M059J (cell line): ENCODE results near the gene PLD2. TPM values are rescaled to one million over a fixed set of nuclear protein-coding genes. Genes with fewer than 3 reads are reported as not detected.

Experiments
- DNase-seq: peaks from one replicate; pipeline ENCODE4 v3.0.0-alpha.2; 2012; ENCODE audit warnings: low read depth
- total RNA-seq: library from RNA; depleted of rRNA; stranded (reverse); fragments of >200 nt; shearing (Covaris generic); gene quantifications from 2 replicates; pipeline ENCODE4 v1.2.3, GENCODE V29; 2014

Gene PLD2
- total RNA-seq, 1 experiment from 2014 or later, result 7.5 TPM

DNA sequence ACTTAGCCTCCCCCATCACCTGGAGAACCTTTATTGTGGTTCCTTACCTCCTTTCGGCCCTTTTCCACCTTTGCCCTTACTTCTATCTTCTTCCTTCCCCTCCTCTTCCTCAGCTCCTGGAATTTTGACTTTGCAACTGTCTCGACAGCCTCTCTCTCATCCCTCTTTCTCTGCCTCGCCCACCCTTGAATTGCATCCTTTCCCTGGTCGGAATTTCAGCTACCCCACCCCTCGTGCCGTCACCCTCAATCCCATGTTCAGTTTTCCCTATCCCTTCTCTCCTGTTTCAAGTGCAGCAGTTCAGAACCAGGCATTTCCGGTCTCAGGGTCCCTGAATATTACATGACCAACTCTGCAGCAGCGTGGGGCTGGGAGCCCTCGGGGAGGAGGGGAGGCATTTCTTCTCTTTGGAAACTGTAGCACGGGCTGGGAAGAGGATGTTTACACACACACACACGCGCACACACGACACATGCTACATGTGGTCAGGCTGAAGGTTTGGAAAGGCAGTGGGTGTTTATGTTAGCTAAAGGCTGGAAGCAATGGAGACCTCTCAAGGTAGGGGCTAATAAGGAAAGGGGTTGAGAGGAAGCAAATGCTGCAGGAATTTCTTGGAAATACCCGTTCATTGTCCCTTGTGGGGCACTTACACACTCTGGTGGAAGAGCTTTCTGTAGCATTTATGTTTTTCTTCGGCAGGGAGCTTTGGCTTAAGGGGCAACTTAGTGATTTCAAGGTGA is 27.2 kb downstream of the PLD2 start:
- DNase-seq, result peak; percentile 59

DNA sequence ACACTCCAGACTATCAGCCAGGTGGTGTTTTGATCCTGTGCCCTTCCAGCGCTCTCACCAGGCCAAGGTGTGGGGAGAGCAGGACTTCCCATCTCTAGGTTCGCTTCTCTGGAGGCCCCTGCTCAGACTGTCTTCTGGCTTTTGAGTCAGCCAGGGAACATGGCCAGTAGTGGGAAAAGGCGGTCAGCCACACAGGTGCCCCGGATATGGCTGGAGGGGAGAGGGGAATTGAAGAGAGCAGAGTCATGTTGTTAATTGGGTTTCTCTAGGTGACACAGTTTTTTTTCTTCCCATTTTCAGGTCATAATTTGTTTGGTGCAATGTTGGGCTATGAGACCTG is 27.7 kb downstream of the PLD2 start:
- no peak for DNase-seq

DNA sequence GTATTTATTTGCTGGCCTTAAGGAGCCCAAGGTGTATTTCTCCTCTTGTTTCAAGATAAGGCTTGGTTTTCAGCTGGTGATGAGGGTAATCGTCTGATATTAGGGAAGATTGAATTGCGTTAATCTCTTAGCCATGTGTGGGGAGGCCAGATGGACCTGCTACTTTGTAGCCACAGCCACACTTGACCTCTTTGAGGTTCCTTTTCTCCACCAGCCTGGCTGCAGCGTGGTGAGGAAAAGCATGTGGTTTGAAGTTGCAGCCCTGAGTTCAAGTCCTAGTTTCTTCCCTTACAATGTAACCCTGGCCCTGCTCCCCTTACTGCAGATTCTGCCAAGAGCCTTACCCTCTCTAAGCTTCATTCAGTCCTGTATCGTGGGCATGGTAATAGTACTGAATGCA is 29.3 kb downstream of the PLD2 start:
- DNase-seq, result no peak

DNA sequence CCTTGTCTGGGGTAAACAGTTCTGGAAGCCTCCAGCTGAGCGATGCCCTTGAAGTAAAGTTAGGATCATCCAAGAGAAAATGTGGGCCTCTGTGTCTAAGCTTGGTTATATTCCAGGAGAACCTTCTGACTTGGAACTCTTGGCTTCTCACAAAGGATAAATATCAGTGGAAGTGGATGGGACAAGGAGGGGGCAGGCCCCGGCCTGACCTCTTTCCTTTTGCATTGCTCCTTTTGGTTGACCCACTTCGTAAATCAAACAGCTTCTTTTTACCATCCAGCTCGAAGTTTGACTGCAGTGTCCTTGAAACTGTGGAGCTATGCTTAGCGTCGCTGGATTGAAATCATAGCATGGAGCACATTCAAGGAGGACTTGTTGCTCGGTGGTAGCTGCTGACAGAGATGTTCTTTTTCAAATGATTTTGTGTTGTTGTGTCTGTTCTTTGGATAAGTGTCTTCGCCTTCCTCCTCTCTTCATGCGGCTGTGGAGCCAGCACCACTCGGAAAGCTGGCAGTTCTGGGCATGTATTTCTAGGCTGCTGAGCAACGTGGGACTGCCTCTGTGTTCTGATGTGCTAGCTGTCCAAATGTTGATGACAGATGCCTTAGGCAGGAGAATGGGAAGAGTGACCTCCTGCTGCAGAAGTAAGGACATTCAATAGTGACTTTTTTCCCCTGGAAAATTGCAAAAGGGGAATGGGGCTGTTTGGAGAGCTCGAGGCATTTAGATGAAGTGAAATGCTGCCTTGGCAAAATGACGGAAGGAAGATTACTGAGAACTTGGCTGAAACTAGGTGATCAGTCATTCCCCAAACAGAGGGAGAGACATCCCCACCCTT is 30.7 kb downstream of the PLD2 start:
- DNase-seq, result no peak

DNA sequence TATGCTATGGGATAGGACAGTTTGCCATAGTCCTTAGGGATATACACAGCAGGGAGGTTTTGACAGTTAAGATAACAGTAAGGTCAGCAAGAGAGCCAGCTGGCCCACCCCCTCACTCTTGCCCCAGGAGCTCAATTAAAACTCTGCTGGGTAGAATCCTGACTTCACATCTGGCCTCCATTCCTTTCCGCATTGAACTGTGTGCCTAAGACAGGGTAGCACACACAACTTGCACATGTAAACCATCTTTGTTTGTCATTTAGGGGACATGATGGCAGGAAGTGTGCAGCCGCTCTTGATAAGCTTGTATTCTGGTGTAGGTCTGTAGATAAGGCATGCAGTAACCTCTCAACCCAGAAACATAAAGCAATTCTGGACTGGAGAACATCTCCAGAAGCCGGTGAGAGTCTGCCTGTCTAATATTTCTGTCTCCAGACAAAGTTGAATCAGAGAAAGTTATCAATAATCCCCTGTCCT is 31.4 kb downstream of the PLD2 start:
- DNase-seq, result no peak

DNA sequence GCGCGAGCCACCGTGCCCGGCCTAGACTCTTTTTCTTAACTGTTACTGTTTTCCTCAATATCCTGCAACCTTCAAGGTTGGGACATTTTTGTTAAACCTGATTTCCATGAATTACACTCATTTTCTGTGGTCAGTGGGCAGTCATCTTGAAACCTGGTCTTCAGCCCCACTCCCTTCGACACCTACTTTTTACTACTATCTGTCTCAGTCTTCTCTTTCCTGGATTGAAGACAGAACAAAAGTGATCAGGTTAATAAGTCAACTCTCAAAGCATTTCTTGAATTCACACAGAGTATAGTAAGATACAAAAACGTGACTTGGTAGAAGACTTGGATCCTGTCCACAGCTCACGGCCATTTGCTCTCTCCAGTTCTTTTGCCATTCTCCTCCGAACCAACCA is 32.3 kb downstream of the PLD2 start:
- DNase-seq, result no peak

DNA sequence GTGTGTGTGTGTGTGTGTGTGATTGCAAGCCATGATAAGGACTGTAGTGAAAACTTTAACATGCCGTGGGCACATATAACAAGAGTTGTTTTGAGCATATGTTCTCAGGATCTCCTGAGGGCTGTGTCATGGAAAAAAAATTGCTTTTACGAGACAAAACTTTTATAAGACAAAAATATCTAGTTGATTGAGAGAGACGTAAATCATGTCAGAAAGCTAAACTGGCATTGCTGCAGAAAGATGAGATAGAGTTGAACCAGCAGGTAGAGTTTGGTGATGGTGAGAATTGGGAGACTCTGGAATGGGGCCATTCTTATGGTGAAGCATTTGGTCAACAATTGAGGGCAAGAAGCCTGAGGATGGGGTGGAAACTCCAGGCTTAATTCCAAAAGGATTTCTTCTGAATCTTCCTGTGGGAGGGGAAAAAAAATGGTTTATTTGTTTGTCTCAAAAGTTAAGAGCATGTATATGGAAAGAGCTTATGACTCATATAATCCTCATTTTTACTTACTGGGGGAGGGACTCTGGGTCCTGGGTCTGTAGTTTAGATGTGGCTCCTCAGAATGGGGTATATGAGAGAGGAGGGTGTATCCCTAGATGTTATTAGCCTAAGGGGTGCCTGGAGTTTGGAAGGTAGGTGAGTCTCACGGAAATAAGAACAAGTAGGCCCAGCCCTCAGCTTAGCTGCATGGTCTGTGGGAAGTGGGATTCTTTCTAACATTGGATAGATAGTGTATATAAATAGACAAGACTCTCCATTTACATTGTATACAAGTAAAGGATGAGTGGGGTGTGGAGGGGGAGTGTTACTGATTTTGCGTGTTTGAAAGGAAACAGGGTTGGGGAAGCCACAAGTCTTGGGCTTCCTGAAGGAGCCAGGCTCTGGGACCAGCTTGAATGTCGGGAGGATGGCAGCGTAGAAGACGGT is 33.3 kb downstream of the PLD2 start:
- peak; percentile 36 for DNase-seq

DNA sequence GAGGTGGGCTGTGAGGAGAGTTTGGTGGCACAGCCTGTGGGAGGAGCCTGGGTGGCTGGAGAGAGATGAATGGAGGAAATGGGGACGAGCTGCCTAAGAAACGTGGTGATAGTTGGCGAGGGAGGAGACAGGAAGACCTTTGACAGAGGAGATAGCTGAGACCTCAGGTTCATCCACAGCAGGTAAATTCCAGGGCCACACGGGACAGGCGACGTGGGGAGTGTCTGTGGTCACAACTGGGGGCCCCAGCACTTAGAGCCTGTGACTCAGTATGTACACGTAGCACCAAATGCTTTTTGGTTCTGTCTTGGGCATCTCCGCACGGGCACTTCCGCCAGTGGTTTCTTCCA is 33.9 kb downstream of the PLD2 start:
- DNase-seq, result no peak

DNA sequence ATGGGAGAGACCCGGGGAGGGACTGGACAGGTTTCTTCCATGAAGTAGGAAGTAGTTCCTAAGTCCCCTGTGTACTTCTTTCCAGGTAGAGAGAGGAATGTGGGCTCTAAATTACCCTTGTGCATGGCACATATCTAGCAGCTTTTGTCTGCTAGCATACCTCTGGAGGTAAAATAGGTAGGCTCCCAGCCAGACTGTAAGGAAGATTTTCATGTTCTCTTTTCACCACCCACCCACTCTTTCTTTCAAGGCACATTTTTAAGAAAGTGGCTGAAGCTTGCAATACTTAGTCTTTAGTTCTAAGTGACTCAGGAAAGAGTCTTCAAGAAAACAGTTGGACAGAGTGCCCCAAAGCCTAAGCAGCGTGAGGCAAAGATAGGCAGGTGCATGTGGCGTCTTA is 35.4 kb downstream of the PLD2 start:
- no peak for DNase-seq

DNA sequence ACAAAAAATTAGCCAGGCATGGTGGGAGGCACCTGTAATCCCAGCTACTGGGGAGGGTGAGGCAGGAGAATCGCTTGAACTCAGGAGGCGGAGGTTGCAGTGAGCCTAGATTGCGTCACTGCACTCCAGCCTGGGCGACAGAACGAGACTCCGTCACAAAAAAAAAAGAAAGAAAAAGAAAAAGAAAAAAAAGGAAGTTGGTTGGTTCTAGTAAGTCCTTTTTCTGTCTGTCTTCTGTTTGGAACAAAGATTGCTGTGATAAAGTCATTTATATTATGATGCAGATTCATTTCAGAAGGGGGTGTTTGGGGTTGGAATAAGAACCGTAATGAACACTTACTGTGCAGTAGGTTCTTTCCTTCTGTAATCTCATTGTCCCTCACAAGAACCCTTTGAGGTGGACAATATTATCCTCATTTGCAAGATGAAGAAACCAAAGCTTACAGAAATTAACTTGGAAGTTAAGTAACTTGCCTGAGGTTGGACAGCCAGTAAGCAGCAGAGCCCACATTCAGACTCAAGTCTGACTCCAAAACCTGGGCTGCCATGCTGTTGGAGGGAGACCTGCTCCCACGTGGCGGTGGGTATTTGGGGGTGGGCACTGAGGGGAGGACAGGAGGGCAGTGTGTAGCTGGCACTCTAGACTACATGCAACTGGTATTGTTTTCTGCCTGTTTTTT is 36.5 kb downstream of the PLD2 start:
- no peak for DNase-seq

DNA sequence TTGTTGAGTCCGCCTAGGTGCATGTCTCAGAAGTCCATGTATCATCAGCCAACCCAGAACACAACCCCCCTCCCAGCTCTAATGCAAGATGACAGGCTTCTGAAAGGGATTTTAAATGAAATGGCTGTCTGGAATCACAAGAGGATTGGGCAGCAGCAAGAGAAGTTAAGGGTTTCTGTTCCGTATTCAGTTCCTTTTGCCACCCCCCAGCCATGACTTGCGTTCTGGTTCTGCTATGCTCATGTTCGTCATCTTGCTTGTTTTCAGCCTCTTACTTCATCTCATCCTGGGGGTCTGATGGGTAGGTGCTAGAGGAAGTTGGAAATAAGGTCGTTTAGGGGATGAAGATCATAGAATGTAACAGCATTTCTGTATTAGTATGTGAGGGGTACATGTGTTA is 38.2 kb downstream of the PLD2 start:
- no peak for DNase-seq

DNA sequence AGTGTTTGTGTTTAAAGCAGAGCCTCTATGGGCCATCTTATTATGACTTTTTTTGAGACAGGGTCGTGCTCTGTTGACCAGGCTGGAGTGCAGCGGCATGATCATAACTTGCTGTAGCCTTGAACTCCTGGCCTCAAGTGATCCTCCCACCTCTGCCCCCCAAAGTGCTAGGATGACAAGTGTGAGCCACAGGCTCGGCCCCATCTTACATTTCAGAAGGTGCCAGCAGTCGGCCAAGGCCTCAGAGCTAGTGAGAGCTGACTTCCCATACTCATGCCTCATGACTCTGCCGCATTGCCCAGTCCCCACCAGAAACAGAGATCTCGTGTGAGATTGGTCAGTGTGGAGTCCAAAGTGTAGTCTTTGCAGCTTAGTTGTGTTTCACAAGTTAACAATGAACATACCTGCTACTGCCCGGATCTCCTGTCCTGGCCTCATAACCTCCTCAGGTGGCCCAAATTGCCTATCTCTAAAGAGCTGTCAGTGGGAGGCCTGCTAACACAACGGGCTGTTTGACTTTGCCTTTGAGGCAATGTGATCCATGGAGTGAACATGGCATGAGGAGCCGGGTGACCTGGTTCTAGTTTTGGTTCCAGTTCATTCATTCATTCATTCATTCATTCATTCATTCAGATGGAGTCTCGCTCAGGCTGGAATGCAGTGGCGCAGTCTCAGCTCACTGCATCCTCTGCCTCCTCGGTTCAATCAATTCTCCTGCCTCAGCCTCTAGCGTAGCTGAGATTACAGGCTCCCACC is 39.9 kb downstream of the PLD2 start:
- no peak for DNase-seq

DNA sequence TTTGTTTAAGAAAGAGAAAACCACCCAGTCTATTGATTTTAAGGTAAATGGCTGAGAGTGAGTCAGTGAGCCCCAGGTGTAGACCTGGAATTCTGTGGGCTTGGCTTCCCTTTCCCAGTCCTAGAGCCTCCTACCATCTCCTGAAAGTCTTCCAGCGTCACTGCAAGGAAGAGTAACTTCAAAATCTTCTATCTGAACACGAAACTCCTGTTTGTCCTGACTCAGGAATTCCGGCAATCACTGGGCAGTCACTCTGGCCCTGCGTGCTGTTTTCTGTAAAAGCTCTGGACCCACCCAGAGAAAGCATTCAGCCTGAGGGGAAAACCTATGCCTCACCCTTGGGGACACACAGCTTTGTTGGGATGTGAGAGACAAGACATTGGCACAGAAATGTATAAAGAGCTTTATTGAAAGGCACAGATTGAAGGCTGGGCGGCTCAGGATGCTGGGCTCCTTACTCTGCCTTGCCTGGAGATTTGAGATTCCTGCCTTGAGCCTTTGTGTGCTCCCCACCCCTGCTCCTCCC is 42.1 kb downstream of the PLD2 start:
- DNase-seq, result no peak

DNA sequence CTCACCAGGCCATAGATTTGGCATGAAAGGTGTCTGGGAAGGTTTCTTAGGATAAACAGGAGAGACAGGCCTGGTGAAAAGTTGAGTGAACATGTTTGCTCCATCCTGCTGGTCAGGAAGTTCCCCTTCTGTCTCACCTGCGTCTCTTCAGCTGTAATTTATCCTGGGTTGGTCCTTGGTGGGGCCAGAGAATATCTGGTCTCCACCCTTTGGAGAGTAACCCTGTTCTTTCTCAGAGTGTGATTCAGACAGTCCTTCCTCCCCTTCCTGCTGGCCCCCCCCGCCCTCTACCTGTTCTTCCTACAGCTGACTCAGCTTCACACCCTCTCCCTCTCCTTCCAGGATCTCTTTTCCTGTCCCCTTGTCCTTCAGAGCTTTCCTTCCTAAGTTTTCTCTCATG is 43.3 kb downstream of the PLD2 start:
- no peak for DNase-seq

DNA sequence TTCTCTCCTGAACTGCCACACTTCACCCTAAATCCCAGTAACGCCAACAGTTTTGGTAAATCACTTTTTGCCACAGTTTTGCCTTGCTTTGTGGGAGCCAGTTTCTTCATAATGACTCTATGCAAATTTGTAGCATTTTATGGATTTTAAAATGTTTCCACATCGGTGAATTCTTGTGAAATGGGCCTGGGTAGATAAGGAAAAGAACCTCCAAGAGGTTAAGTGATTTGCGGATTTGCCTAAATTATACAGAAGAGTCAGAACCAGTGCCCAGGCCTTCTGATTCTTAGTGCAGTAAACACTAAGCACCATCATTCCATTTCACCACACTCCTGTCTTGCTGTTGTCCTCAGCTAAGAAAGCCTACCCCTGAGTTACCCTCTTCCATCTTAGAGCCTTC is 44.1 kb downstream of the PLD2 start:
- DNase-seq, result no peak

DNA sequence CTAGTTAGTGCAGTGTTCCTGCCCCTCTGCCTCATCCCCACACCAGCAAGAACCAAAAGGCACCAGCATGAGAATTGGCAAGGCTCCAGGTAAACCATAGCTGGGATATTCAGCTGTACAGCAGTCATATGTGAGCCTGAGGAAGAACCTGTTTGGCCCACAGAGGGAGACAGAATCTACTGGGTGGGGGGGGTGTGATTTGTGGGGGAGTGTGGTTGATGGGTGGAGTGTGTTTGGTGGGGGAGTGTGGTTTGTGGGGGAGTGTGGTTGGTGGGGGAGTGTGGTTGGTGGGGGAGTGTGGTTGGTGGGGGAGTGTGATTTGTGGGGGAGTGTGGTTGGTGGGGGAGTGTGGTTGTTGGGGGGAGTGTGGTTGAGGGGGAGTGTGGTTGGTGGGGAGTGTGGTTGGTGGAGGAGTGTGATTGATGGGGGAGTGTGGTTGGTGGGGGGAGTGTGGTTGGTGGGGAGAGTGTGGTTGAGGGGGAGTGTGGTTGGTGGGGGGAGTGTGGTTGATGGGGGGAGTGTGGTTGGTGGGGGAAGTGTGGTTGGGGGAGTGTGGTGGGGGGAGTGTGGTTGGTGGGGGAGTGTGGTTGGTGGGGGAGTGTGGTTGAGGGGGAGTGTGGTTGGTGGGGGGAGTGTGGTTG is 45.7 kb downstream of the PLD2 start:
- peak; percentile 33 for DNase-seq

DNA sequence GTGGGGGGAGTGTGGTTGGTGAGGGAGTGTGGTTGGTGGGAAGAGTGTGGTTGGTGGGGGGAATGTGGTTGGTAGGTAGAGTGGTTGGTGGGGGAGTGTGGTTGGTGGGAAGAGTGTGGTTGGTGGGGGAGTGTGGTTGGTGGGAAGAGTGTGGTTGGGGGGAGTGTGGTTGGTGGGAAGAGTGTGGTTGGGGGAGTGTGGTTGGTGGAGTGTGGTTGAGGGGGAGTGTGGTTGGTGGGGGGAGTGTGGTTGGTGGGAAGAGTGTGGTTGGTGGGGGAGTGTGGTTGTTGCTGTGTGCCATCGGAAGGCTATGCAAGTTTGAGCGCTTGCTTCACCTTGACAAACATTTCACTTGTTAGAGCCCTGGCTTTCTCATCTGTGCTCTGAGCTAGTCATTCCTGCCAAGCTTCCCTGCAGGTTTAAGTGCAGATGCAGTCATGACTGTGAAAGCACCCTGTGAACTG is 46.3 kb downstream of the PLD2 start:
- no peak for DNase-seq

DNA sequence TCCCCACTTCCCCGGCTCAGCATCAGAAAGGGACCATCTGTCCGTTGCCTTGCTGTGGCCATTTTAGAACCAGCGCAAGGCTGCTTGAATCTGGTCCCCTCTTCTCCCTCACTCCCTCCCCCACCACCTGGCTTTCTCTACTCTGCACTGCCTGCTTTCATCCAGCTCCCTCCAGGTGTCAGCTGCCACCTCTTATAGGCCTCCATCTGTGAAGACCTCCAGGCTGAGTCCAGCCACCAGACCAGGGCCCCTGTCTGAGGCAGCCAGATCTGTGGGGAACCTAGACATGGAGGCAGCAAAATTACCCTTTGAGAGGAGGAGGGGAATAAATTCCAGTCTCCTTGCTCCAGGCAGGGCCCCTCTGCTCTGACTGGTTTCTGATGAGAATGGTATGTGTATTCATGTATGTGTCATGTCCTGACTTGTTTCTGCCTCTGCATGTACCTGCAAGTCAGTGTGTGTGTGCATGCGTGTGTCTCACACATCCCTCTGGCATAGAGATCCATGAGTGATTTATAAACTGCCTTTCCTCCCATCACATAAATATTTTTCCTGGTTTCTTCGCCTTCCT is 47.2 kb downstream of the PLD2 start:
- no peak for DNase-seq

DNA sequence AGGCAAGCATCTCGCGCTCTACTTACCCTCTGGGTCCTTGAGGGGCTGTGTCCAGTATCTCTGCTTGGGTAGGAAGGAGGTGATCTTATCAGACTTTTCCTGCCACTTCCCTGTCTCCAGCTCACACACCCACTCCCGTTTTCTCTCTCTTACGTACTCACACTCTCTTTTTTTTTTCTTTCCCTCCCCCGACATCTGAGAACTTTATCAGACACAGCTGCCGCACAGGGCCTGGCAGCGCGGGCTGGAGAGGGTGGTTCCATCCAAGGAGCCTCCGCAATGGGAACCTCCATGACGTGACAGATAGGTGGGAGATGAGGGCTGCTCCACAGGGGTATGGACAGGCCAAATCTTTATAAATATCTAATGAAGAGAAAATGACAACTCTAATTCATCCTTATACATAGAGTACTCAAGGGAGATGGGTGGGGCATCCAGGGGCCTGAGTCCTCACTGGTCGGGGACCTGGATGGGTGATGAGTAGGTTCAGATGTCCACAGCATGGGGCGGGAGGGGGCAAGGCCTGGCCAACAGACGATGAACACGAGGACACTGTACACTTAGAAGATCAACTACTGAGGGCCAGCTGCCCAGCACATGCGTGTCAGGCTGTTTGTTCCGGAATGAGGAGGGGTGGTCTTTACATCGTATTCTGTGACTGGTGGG is 49.5 kb downstream of the PLD2 start:
- no peak for DNase-seq
